ENCODE results near the gene OR52N5.

GRCh38 chr11:5809905-5810795 lies 27.0 kb upstream of the OR52N5 start:
- TF ChIP-seq POLR2G (IDR thresholded peaks at IDR 0.05; ENCODE audit: low read depth, low read length): no peak
- TF ChIP-seq SOX6 (IDR thresholded peaks at IDR 0.05): peak; percentile 67
- peak; percentile 79 for TF ChIP-seq EP300 (IDR thresholded peaks at IDR 0.05; ENCODE audit: low read length)
- TF ChIP-seq NFYB (IDR thresholded peaks at IDR 0.05; ENCODE audit: extremely low read depth, insufficient read length): no peak
- peak; percentile 49; the same call in 1 of the 2 replicates for TF ChIP-seq HDAC2 (IDR thresholded peaks at IDR 0.05)
- TF ChIP-seq YY1 (IDR thresholded peaks at IDR 0.05; ENCODE audit: borderline replicate concordance in 1 of 3, control insufficient read depth in 1 of 3, extremely low read depth in 1 of 3, insufficient read depth in 3 of 3, insufficient read length in 1 of 3, insufficient replicate concordance in 2 of 3, low read depth in 1 of 3, low read length in 2 of 3): peak in 1 of 3 experiments; percentile 86
- no peak for TF ChIP-seq E2F3 (CRISPR knock-in tag; IDR thresholded peaks at IDR 0.05)
- TF ChIP-seq ZHX1 (conservative IDR thresholded peaks at IDR 0.05; ENCODE audit: low read length): no peak
- TF ChIP-seq TBL1XR1 (IDR thresholded peaks at IDR 0.05; ENCODE audit: low read length in 2 of 2): peak in 1 of 2 experiments; percentile 14; a peak in 1 of 4 replicates
- no peak for TF ChIP-seq CTCF (IDR thresholded peaks at IDR 0.05 in 2 of 3, conservative IDR thresholded peaks at IDR 0.05 in 1 of 3; ENCODE audit: insufficient read depth in 2 of 3, low read depth in 1 of 3, low read length in 3 of 3)

Data from K562 (cell line).